Epithelial cell of proximal tubule (primary cell): ENCODE data around the gene TNFRSF21. TPM values are rescaled to one million over a fixed set of nuclear protein-coding genes. Genes with fewer than 3 reads are reported as not detected.
"Not testable (repeated sequence)": the region's sequence is repeated elsewhere in the genome, so short reads cannot be mapped to it uniquely, and the experiment has no call there.

Experiments
- DNase-seq: peaks from one replicate; pipeline ENCODE4 v3.0.0-alpha.2; 2011; ENCODE audit warnings: low read depth
- H3K4me3 ChIP-seq: 2 replicates; pipeline ENCODE4 v1.5.1; 2011; ENCODE audit warnings: low read depth, mild to moderate bottlenecking, low read length
- CTCF ChIP-seq: conservative IDR thresholded peaks from 2 replicates; pipeline ENCODE4 v1.5.1; 2012; ENCODE audit warnings: low read depth, mild to moderate bottlenecking, low read length
- total RNA-seq: library from RNA; depleted of rRNA; stranded (reverse); fragments of >200 nt; gene quantifications from 2 replicates; pipeline ENCODE4 v1.2.3, GENCODE V29; 2015

TNFRSF21 gene
- total RNA-seq, 1 donor from 2014 or later = 61.3 TPM

- H3K4me3 ChIP-seq = no peak overlapping the region
- TF ChIP-seq CTCF = no peak
- no peak for DNase-seq
Observed at GRCh38 chr6:47323321-47323720, 13.6 kb upstream of the TNFRSF21 start.

GRCh38 chr6:47321577-47321976 lies 11.9 kb upstream of the TNFRSF21 start:
- no peak overlapping the region for H3K4me3 ChIP-seq
- TF ChIP-seq CTCF = no peak
- no peak for DNase-seq

- H3K4me3 ChIP-seq = no peak overlapping the region
- no peak for TF ChIP-seq CTCF
- DNase-seq = no peak
Observed at GRCh38 chr6:47319867-47320266, 10.2 kb upstream of the TNFRSF21 start.

- no peak overlapping the region for H3K4me3 ChIP-seq
- DNase-seq = no peak
- no peak for TF ChIP-seq CTCF
Observed at GRCh38 chr6:47319382-47319781, 9.7 kb upstream of the TNFRSF21 start.

GRCh38 chr6:47318236-47318989 lies 8.7 kb upstream of the TNFRSF21 start:
- no peak for TF ChIP-seq CTCF
- DNase-seq = no peak
- no peak overlapping the region for H3K4me3 ChIP-seq

- not testable (repeated sequence) for DNase-seq
Observed at GRCh38 chr6:47315181-47315580, 5.5 kb upstream of the TNFRSF21 start.

GRCh38 chr6:47310131-47310480 lies 401 bp upstream of the TNFRSF21 start:
- H3K4me3 ChIP-seq = no peak overlapping the region
- DNase-seq = no peak

More at GRCh38 chr6:47315181-47315580, 5.5 kb upstream of the TNFRSF21 start:
- H3K4me3 ChIP-seq = not testable (repeated sequence)

More at GRCh38 chr6:47310131-47310480, 401 bp upstream of the TNFRSF21 start:
- no peak for TF ChIP-seq CTCF
